ENCODE results near the gene CATSPER4. TPM values are rescaled to one million over a fixed set of nuclear protein-coding genes. Genes with fewer than 3 reads are reported as not detected.
A peak's percentile ranks its signal among the peaks of the same experiment; 100 is the strongest.

CATSPER4 gene
- total RNA-seq (not detected), polyA plus RNA-seq (not detected), total RNA-seq (not detected)

- H3K27ac Mint-ChIP-seq, result peak within 1 kb of the TSS in 6 of 9 donors; percentile 11 to 78 (median 60)
- peaks cover 0 to 4% (median 0%) of the 10 kb centered on the region in 5 donors for H3K27me3 Mint-ChIP-seq
- H3K4me1 Mint-ChIP-seq, result peaks cover 8 to 37% (median 23%) of the 10 kb centered on the region in 7 donors
- intact Hi-C loops (cut with micrococcal nuclease), result loop anchor here (1.0 to 5.0 kb wide), 2 partner anchors 42 to 44 kb away; partner anchors contain the start of gene CEP85 (in 2 of the 2)
- no peaks in the 10 kb centered on the region for H3K27me3 ChIP-seq (ENCODE audit: control insufficient read depth in 2 of 2, insufficient read depth in 2 of 2, low read length in 2 of 2)
- DNase-seq (peak in 3 of 9 donors; percentile 19 to 27 (median 20)), ATAC-seq (no peak)
- no peaks in the 10 kb centered on the region for H3K9me3 ChIP-seq (ENCODE audit: control insufficient read depth in 2 of 3, low read length in 3 of 3)
- peaks cover 0 to 2% (median 0%) of the 10 kb centered on the region in 11 donors for H3K9me3 Mint-ChIP-seq
- peaks cover 0 to 8% of the 10 kb centered on the region in 2 donors for H3K4me1 ChIP-seq (ENCODE audit: control insufficient read depth in 2 of 2, insufficient read depth in 2 of 2, low read length in 2 of 2)
- H3K36me3 ChIP-seq (ENCODE audit: control insufficient read depth in 2 of 3, insufficient read depth in 3 of 3, low read length in 3 of 3), result no peaks in the 10 kb centered on the region
- POLR2A ChIA-PET, result no interaction called here
- no peak within 1 kb of the TSS for H3K4me3 ChIP-seq (ENCODE audit: low read length)
- no peak within 1 kb of the TSS for H3K27ac ChIP-seq (ENCODE audit: low read depth, low read length)
- peak within 1 kb of the TSS in 3 of 10 donors; percentile 4 to 77 (median 65) for H3K4me3 Mint-ChIP-seq
- CTCF ChIA-PET, result interaction anchor here (1.0 to 1.7 kb wide), 2 partner anchors 43 to 45 kb away, joined by 3 to 9 read pairs; partner anchors contain the start of gene CEP85
- H3K36me3 Mint-ChIP-seq, result peaks cover 0 to 2% (median 0%) of the 10 kb centered on the region in 5 donors
Measured at GRCh38 chr1:26190373-26190987, at the start of gene CATSPER4. TSS of gene CATSPER4 (plus strand) at chr1:26190602. CDS start at chr1:26190628, 26 bp downstream.

DNA sequence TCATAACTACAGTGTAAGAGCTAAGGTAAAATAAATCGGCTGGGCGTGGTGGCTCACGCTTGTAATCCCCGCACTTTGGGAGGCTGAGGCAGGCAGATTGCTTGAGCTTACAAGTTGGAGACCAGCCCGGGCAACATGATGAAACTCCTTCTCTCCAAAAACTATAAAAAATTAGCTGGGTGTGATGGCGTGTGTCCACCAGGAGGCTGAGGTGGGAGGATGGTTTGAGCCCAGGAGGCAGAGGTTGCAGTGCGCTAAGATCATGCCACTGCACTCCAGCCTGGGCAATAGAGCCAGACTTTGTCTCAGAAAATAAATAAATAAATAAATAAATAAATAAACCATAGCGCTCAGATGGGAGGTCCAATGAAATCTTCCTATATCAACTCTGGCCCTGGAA is 48.2 kb upstream of the CATSPER4 start:
- no peak for DNase-seq
- H3K27ac ChIP-seq (ENCODE audit: low read depth, low read length), result no peak overlapping the region

DNA sequence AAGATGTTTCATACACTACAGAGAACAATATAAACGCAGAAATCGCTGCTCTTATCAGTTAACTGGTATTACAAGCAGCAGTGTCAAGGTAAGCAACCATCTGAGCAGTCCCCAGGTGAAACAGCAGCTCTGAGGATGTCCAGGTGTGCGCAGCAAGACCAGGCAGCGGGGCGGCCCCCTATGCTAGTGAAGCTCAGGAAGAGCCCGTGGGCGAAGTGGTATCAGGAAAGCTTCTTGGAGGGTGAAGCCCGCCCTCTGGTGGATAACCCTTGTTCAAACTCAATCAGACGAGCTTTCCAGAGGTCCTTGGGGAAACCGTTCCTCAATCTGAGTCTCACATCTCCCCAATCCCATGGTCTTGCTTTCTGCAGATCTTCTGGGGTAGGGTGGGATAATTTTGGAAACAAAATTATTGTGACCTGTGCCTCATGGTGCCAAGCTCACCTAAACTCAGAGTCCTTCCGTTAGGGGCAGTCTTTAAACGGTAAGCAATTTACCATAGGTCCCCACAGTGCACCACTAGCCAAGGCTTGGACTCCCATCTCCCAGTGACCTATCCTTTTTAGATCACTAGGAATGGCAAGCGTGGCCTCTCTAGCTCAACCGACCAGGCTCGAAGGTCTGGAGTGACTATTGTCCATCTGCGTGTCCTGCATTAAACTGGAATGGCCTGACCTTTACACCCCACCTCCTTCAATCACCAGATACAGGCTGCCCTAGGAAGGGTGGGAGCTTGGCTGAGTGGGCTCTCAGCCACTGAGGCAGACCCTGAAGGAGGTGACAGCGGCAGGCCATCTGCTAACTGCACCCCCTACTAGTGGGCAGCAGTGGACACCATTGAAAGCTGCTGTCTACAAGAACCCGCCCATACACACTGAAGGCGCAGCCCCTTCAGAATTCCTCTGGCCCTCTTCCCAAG is 45.1 kb upstream of the CATSPER4 start:
- Histone ChIP-seq H3K27ac (ENCODE audit: low read depth, low read length) (no peak overlapping the region), H3K27me3 (ENCODE audit: control insufficient read depth in 2 of 2, insufficient read depth in 2 of 2, low read length in 2 of 2) (no peaks in the 10 kb centered on the region), H3K4me3 (ENCODE audit: low read length) (no peak overlapping the region), H3K9me3 (ENCODE audit: control insufficient read depth in 2 of 3, low read length in 3 of 3) (no peaks in the 10 kb centered on the region), H3K4me1 (ENCODE audit: control insufficient read depth in 2 of 2, insufficient read depth in 2 of 2, low read length in 2 of 2) (no peaks in the 10 kb centered on the region), H3K36me3 (ENCODE audit: control insufficient read depth in 2 of 3, insufficient read depth in 3 of 3, low read length in 3 of 3) (no peaks in the 10 kb centered on the region)
- CTCF ChIA-PET, result interaction anchor here (0.6 to 7.0 kb wide), 22 partner anchors 9 to 280 kb away, joined by 3 to 145 read pairs (median 4); partner anchors contain the start of genes CEP85 and PDIK1L
- H3K4me3 Mint-ChIP-seq, result peak overlapping the region in 5 of 10 donors; percentile 15 to 66 (median 37)
- peak; percentile 99 for ATAC-seq
- peaks cover 0 to 8% (median 4%) of the 10 kb centered on the region in 7 donors for H3K4me1 Mint-ChIP-seq
- no peaks in the 10 kb centered on the region for H3K36me3 Mint-ChIP-seq
- H3K9me3 Mint-ChIP-seq, result no peaks in the 10 kb centered on the region
- POLR2A ChIA-PET, result interaction anchor here (1.2 to 2.6 kb wide), 6 partner anchors 16 to 42 kb away, joined by 7 to 17 read pairs (median 12); partner anchors contain the start of gene PDIK1L
- intact Hi-C loops (cut with micrococcal nuclease), result loop anchor here (1.0 to 2.0 kb wide), 8 partner anchors 19 to 250 kb away; partner anchors contain the start of gene PDIK1L (in 1 of the 2)
- peaks cover 0 to 32% (median 0%) of the 10 kb centered on the region in 5 donors for H3K27me3 Mint-ChIP-seq
- DNase-seq, result peak; percentile 52 to 77 (median 72)
- H3K27ac Mint-ChIP-seq, result peak overlapping the region in 1 of 9 donors; percentile 19

More for the DNA sequence above, 48.2 kb upstream of the CATSPER4 start:
- Mint-ChIP-seq H3K4me3 (no peak overlapping the region), H3K36me3 (no peaks in the 10 kb centered on the region), H3K9me3 (no peaks in the 10 kb centered on the region), H3K27ac (no peak overlapping the region), H3K27me3 (peaks cover 0 to 16% (median 0%) of the 10 kb centered on the region in 5 donors), H3K4me1 (peaks cover 6 to 22% (median 17%) of the 10 kb centered on the region in 7 donors)
- CTCF ChIA-PET, result interaction anchor here (0.7 to 7.0 kb wide), 4 partner anchors 14 to 37 kb away, joined by 4 to 145 read pairs (median 56); partner anchors contain the start of gene PDIK1L
- Histone ChIP-seq H3K27me3 (ENCODE audit: control insufficient read depth in 2 of 2, insufficient read depth in 2 of 2, low read length in 2 of 2) (no peaks in the 10 kb centered on the region), H3K4me1 (ENCODE audit: control insufficient read depth in 2 of 2, insufficient read depth in 2 of 2, low read length in 2 of 2) (peaks cover 0 to 8% of the 10 kb centered on the region in 2 donors), H3K4me3 (ENCODE audit: low read length) (no peak overlapping the region), H3K9me3 (ENCODE audit: control insufficient read depth in 2 of 3, low read length in 3 of 3) (no peaks in the 10 kb centered on the region), H3K36me3 (ENCODE audit: control insufficient read depth in 2 of 3, insufficient read depth in 3 of 3, low read length in 3 of 3) (no peaks in the 10 kb centered on the region)
- no peak for ATAC-seq
- intact Hi-C loops (cut with micrococcal nuclease), result no loop called here
- POLR2A ChIA-PET, result interaction anchor here (1.7 kb wide), 1 partner anchor 16 kb away, joined by 6 read pairs; no protein-coding TSS in a partner anchor

GRCh38 chr1:26145960-26146294 is 44.5 kb upstream of the CATSPER4 start:
- no peak overlapping the region for H3K27ac ChIP-seq (ENCODE audit: low read depth, low read length)
- ATAC-seq (no peak), DNase-seq (no peak)
- no peaks in the 10 kb centered on the region for H3K36me3 Mint-ChIP-seq
- ChIA-PET CTCF (interaction anchor here (0.8 to 7.0 kb wide), 10 partner anchors 8 to 271 kb away, joined by 3 to 145 read pairs (median 14); partner anchors contain the start of genes CEP85 and PDIK1L), POLR2A (interaction anchor here (2.0 to 2.6 kb wide), 3 partner anchors 17 to 37 kb away, joined by 11 to 15 read pairs (median 14); partner anchors contain the start of gene PDIK1L)
- H3K9me3 ChIP-seq (ENCODE audit: control insufficient read depth in 2 of 3, low read length in 3 of 3), result no peaks in the 10 kb centered on the region
- no peaks in the 10 kb centered on the region for H3K9me3 Mint-ChIP-seq
- peaks cover 0 to 32% (median 0%) of the 10 kb centered on the region in 5 donors for H3K27me3 Mint-ChIP-seq
- H3K36me3 ChIP-seq (ENCODE audit: control insufficient read depth in 2 of 3, insufficient read depth in 3 of 3, low read length in 3 of 3), result no peaks in the 10 kb centered on the region
- no peak overlapping the region for H3K4me3 ChIP-seq (ENCODE audit: low read length)
- peaks cover 0 to 8% (median 4%) of the 10 kb centered on the region in 7 donors for H3K4me1 Mint-ChIP-seq
- H3K4me3 Mint-ChIP-seq, result no peak overlapping the region
- H3K4me1 ChIP-seq (ENCODE audit: control insufficient read depth in 2 of 2, insufficient read depth in 2 of 2, low read length in 2 of 2), result no peaks in the 10 kb centered on the region
- intact Hi-C loops (cut with micrococcal nuclease), result loop anchor here (1.0 to 2.0 kb wide), 8 partner anchors 19 to 251 kb away; partner anchors contain the start of gene PDIK1L (in 1 of the 2)
- H3K27ac Mint-ChIP-seq, result no peak overlapping the region
- H3K27me3 ChIP-seq (ENCODE audit: control insufficient read depth in 2 of 2, insufficient read depth in 2 of 2, low read length in 2 of 2), result no peaks in the 10 kb centered on the region

DNA sequence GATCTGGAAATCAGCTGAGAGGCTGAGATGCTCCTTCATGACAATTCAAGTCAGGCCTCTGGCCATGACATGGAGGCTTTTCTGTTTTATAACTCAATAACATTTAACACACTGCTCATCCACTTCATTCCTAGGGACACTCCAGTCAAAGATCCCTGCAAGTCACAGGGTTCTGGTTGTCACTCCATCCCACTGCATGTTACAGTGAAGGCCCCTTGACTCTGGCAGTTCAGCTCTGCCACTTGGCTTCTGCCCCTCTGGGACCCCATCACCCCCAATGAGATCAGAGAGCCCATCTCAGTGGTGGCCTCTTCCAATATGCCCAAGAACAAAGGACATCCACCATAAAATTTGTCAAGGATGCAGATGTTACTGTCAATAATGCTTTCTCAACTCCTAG is 41.5 kb upstream of the CATSPER4 start:
- ChIA-PET CTCF (interaction anchor here (1.4 kb wide), 1 partner anchor 46 kb away, joined by 6 read pairs; no protein-coding TSS in a partner anchor), POLR2A (interaction anchor here (0.6 kb wide), 1 partner anchor 173 kb away, joined by 5 read pairs; no protein-coding TSS in a partner anchor)
- Histone ChIP-seq H3K36me3 (ENCODE audit: control insufficient read depth in 2 of 3, insufficient read depth in 3 of 3, low read length in 3 of 3) (no peaks in the 10 kb centered on the region), H3K4me1 (ENCODE audit: control insufficient read depth in 2 of 2, insufficient read depth in 2 of 2, low read length in 2 of 2) (no peaks in the 10 kb centered on the region), H3K9me3 (ENCODE audit: control insufficient read depth in 2 of 3, low read length in 3 of 3) (no peaks in the 10 kb centered on the region), H3K27ac (ENCODE audit: low read depth, low read length) (no peak overlapping the region), H3K27me3 (ENCODE audit: control insufficient read depth in 2 of 2, insufficient read depth in 2 of 2, low read length in 2 of 2) (no peaks in the 10 kb centered on the region), H3K4me3 (ENCODE audit: low read length) (no peak overlapping the region)
- H3K36me3 Mint-ChIP-seq, result no peaks in the 10 kb centered on the region
- H3K27me3 Mint-ChIP-seq, result peaks cover 0 to 42% (median 0%) of the 10 kb centered on the region in 5 donors
- H3K27ac Mint-ChIP-seq, result no peak overlapping the region
- peaks cover 0 to 8% (median 4%) of the 10 kb centered on the region in 7 donors for H3K4me1 Mint-ChIP-seq
- no peaks in the 10 kb centered on the region for H3K9me3 Mint-ChIP-seq
- ATAC-seq, result no peak
- DNase-seq, result no peak
- H3K4me3 Mint-ChIP-seq, result no peak overlapping the region
- intact Hi-C loops (cut with micrococcal nuclease), result no loop called here

Measured in naive thymus-derived CD4-positive, alpha-beta T cell (primary cell).